K562 (cell line): ENCODE measurements around the gene KIAA1614. TPM values are rescaled to one million over a fixed set of nuclear protein-coding genes. Genes with fewer than 3 reads are reported as not detected.

Experiments used
- ATAC-seq: fragments of 200-7000 bp; cut with Tn5 transposase; 3 replicates; pipeline ENCODE4 v1.9.1; 2020; ENCODE audit warnings: moderate library complexity
- BruUV-seq: library from RNA; stranded (reverse); fragments of 400-500 nt; replicated peaks from 2 replicates; lab custom pipeline; 2021; lab: Mats Ljungman, UMichigan
- CTCF ChIA-PET: fragments of 300-600 bp; formaldehyde crosslinking; extraction: SDS; loops from one replicate; lab custom pipeline; 2021; ENCODE audit warnings: low intra/inter-chr PET ratio; lab: Yijun Ruan, JAX
- POLR2A ChIA-PET: fragments of 300-600, 350-650 bp; sonication (Branson Sonifier 250); formaldehyde crosslinking; extraction: SDS; loops from one replicate; lab custom pipeline; 2021; ENCODE audit warnings: antibody characterized with exemption, inconsistent platforms; lab: Yijun Ruan, JAX
- DNase-seq, 4 experiments: peaks; one replicate each; pipeline versions ENCODE4 v3.0.0 to v3.0.0-alpha.2; 2011 to 2018; ENCODE audit warnings: low spot score in 3 of 4, mixed read lengths in 3 of 4; ENCODE audit errors: extremely low read depth in 1 of 4
- FAIRE-seq: peaks from 2 replicates; lab custom pipeline; 2011; peaks lifted over from hg19 to GRCh38; lab: Jason Lieb, UNC
- H2AFZ ChIP-seq: 2 replicates; pipeline ENCODE4 v1.6.0; 2011; ENCODE audit warnings: low read depth, low read length, control low read depth, inconsistent platforms
- H3K27ac ChIP-seq: fragments of 200-600 bp; 3 replicates; pipeline ENCODE4 v1.8.0; 2011; ENCODE audit warnings: low read depth, mild to moderate bottlenecking, control low read depth, inconsistent platforms, low read length, moderate library complexity, mixed read lengths; ENCODE audit errors: extremely low read depth
- H3K27me3 ChIP-seq, 2 experiments: fragments of 300-600 bp in 1 of 2; 2 replicates in 1 of 2; 3 replicates in 1 of 2; pipeline versions ENCODE4 v1.6.0 to v1.8.0; 2011; ENCODE audit warnings: inconsistent platforms in 2 of 2, low read length in 2 of 2, mild to moderate bottlenecking in 1 of 2, mixed read lengths in 1 of 2, moderate library complexity in 1 of 2; ENCODE audit not compliant: control insufficient read depth in 2 of 2, insufficient read depth in 2 of 2
- H3K36me3 ChIP-seq: fragments of 300-600 bp; 3 replicates; pipeline ENCODE4 v1.8.0; 2011; ENCODE audit warnings: mild to moderate bottlenecking, low read length, inconsistent platforms; ENCODE audit not compliant: control insufficient read depth, insufficient read depth
- H3K4me1 ChIP-seq, 2 experiments: fragments of 200-600 bp in 1 of 2; replicated peaks in 1 of 2; 2 replicates in 1 of 2; 3 replicates in 1 of 2; pipeline versions ENCODE4 v1.5.1 to v1.8.0; 2011; ENCODE audit warnings: inconsistent platforms in 2 of 2, low read length in 2 of 2, mild to moderate bottlenecking in 1 of 2, mixed read lengths in 1 of 2, moderate library complexity in 1 of 2; ENCODE audit not compliant: control insufficient read depth in 2 of 2, insufficient read depth in 2 of 2
- H3K4me2 ChIP-seq: 2 replicates; pipeline ENCODE4 v1.6.1; 2011; ENCODE audit warnings: low read length, control low read depth, inconsistent platforms, mixed read lengths; ENCODE audit not compliant: insufficient read depth
- H3K4me3 ChIP-seq: fragments of 200-600 bp; sonication (generic), shearing (Covaris generic); 2 replicates; pipeline ENCODE4 v1.5.1; 2016; ENCODE audit warnings: control low read depth, inconsistent platforms
- H3K79me2 ChIP-seq: fragments of 200-600 bp; 3 replicates; pipeline ENCODE4 v1.8.0; 2011; ENCODE audit warnings: low read length, inconsistent platforms; ENCODE audit not compliant: control insufficient read depth, insufficient read depth
- H3K9ac ChIP-seq, 2 experiments: 2 replicates each; pipeline versions ENCODE4 v1.6.0 to v1.6.1; 2011; ENCODE audit warnings: low read depth in 2 of 2, low read length in 2 of 2, control low read depth in 1 of 2, inconsistent platforms in 1 of 2, mild to moderate bottlenecking in 1 of 2, mixed read lengths in 1 of 2; ENCODE audit not compliant: insufficient read depth in 1 of 2
- H3K9me1 ChIP-seq: one replicate; pipeline ENCODE4 v1.6.0; 2011; ENCODE audit warnings: inconsistent platforms, mild to moderate bottlenecking, low read length, moderate library complexity; ENCODE audit not compliant: control insufficient read depth, insufficient read depth
- H3K9me3 ChIP-seq: replicated peaks from 2 replicates; pipeline ENCODE4 v1.5.1; 2011; ENCODE audit warnings: low read depth, low read length, inconsistent platforms; ENCODE audit not compliant: control insufficient read depth, insufficient read depth
- H4K20me1 ChIP-seq: replicated peaks from 2 replicates; pipeline ENCODE4 v1.6.1; 2011; ENCODE audit warnings: low read length, inconsistent platforms, mixed read lengths; ENCODE audit not compliant: control insufficient read depth, insufficient read depth
- KDM4B ChIP-seq, 2 experiments: fragments of 450-650 bp in 1 of 2; sonication (generic) in 1 of 2; IDR thresholded peaks; 2 replicates each; pipeline ENCODE4 v1.6.1; 2016 to 2017; ENCODE audit warnings: borderline replicate concordance in 2 of 2, antibody characterized with exemption in 1 of 2, low read depth in 1 of 2, mild to moderate bottlenecking in 1 of 2
- MCM7 ChIP-seq, 2 experiments: fragments of 450-650 bp; IDR thresholded peaks; 2 replicates each; pipeline ENCODE4 v1.6.1; 2016 to 2018
- SMARCE1 ChIP-seq: fragments of 450-650 bp; IDR thresholded peaks from 2 replicates; pipeline ENCODE4 v1.7.1; 2016; ENCODE audit warnings: mild to moderate bottlenecking
- SNRNP70 ChIP-seq: fragments of 200-400 bp; formaldehyde crosslinking; optimal IDR thresholded peaks from 2 replicates; pipeline ENCODE3; 2017; ENCODE audit warnings: low read depth, low read length
- TFAM ChIP-seq: fragments of 250-450 bp; sonication (Bioruptor Pico); conservative IDR thresholded peaks from 2 replicates; pipeline ENCODE4 v1.5.0; 2021; ENCODE audit warnings: mild to moderate bottlenecking, moderate library complexity
- ZC3H11A ChIP-seq: IDR thresholded peaks from 2 replicates; pipeline ENCODE4 v1.6.1; 2012; ENCODE audit warnings: low read depth, low read length, improper control_type of control experiment
- ZC3H8 ChIP-seq: fragments of 450-650 bp; IDR thresholded peaks from 2 replicates; pipeline ENCODE4 v1.6.1; 2017
- ZNF197 ChIP-seq: fragments of 200-800 bp; sonication (Bioruptor generic); IDR thresholded peaks from 2 replicates; pipeline ENCODE4 v1.6.1; 2016; ENCODE audit warnings: low read depth, missing genetic modification characterization, missing compliant biosample characterization
- ZNF324 ChIP-seq: fragments of 250-450 bp; sonication (Bioruptor Pico); IDR thresholded peaks from 2 replicates; pipeline ENCODE4 v1.4.0; 2020; ENCODE audit warnings: mild to moderate bottlenecking
- WGBS: fragments of 100-300 bp; shearing (Covaris generic); methylation state at CpG from one replicate; pipeline ENCODE4 v1.1.6; 2016; ENCODE audit warnings: low coverage, mixed read lengths; ENCODE audit not compliant: insufficient coverage; ENCODE audit errors: missing lambda C conversion rate; 5-methylcytosine and 5-hydroxymethylcytosine counted together
- in situ Hi-C: fragments of 300-500 bp; cut with MboI; formaldehyde crosslinking; loops from 4 replicates; pipeline ENCODE4 v1.15.0; 2018; ENCODE audit warnings: inconsistent platforms, mixed read lengths
- intact Hi-C: fragments of 100-400 bp; cut with micrococcal nuclease; formaldehyde crosslinking; loops from 2 replicates; pipeline ENCODE4 v1.14.2; 2022
- polyA plus RNA-seq, 8 experiments: library from polyadenylated mRNA; depleted of rRNA in 4 of 8; stranded (reverse) in 5 of 8; unstranded in 3 of 8; fragments of >200 nt; fragmentation: Nextera tagmentation in 2 of 8; fragmentation: Illumina TruSeq in 1 of 8; extraction: Ambion mirVana in 2 of 8; extraction: Trizol in 1 of 8; gene quantifications; 2 replicates each; pipeline versions ENCODE4 v1.2.1 to v1.2.3, GENCODE V29; 2011 to 2014; ENCODE audit warnings: inconsistent platforms in 1 of 8, missing spikeins in 1 of 8
- total RNA-seq, 7 experiments: library from RNA; depleted of rRNA in 6 of 7; stranded (reverse); fragments of >200 nt in 6 of 7; fragmentation: Illumina TruSeq in 2 of 7; extraction: Trizol in 2 of 7; gene quantifications; 2 replicates each; pipeline versions ENCODE4 v1.2.1 to v1.2.3, GENCODE V29; 2011 to 2021; ENCODE audit warnings: low replicate concordance in 1 of 7
- TF ChIP-seq, protein P1 (sequence below): fragments of 450-650 bp; formaldehyde crosslinking; IDR thresholded peaks from 2 replicates; pipeline ENCODE4 v1.4.0; 2022; ENCODE audit warnings: missing genetic modification characterization
- TF ChIP-seq, protein P2 (sequence below), 2 experiments: fragments of 450-650 bp in 1 of 2; sonication (generic) in 1 of 2; formaldehyde crosslinking; conservative IDR thresholded peaks; 2 replicates each; pipeline versions ENCODE4 v1.4.0 to v1.8.1; 2020 to 2022; ENCODE audit warnings: mild to moderate bottlenecking in 1 of 2, missing genetic modification reagents in 1 of 2
- TF ChIP-seq, protein P3 (sequence below): sonication (generic); formaldehyde crosslinking; IDR thresholded peaks from 2 replicates; pipeline ENCODE4 v1.4.0; 2020; ENCODE audit warnings: mild to moderate bottlenecking, missing genetic modification reagents
- TF ChIP-seq, protein P4 (sequence below): fragments of 450-650 bp; formaldehyde crosslinking; conservative IDR thresholded peaks from 2 replicates; pipeline ENCODE4 v1.4.0; 2022; ENCODE audit warnings: mild to moderate bottlenecking, missing genetic modification characterization
- TF ChIP-seq, protein P5 (sequence below): fragments of 250-450 bp; sonication (Bioruptor Pico); IDR thresholded peaks from 2 replicates; pipeline ENCODE4 v1.8.0; 2021; ENCODE audit warnings: mild to moderate bottlenecking, moderate library complexity

Gene KIAA1614
- total and polyA plus RNA-seq, 9 of the 15 experiments (the other 6 are each of a cell fraction or from before 2014, with no cell fraction given) = 0.01 to 1.1 (median 0.15) TPM; not detected in 1

DNA sequence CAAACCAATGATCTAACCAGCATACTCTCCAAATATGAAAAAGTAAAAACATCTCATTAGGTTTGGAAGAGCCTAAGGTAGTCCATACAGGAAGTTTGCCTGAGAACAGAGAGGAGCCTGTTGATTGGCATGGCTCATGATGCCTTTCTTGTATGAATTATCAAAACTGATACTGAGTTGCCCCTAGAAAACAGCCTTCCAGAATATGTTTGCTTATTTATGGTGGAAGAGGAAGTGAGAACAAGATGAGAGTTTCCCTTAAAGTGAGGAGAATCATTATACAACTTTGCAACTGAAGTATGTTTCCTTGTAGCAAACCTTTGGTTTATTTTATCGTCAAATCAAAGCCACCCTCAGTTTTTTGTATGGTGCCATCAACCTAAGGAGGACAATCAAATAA, 23.8 kb upstream of the KIAA1614 start:
- H3K4me3 ChIP-seq = no peak overlapping the region
- no peaks in the 10 kb centered on the region for H3K27me3 ChIP-seq
- in situ Hi-C loops (no loop called here), intact Hi-C loops (no loop called here)
- no peaks in the 10 kb centered on the region for H3K9me3 ChIP-seq
- no peaks in the 10 kb centered on the region for H3K9me1 ChIP-seq
- FAIRE-seq (no peak), DNase-seq (no peak), ATAC-seq (no peak)
- TF ChIP-seq ZNF324 (no peak), TFAM (CRISPR knock-in tag) (no peak), ZC3H11A (no peak), KDM4B (IDR thresholded peaks at IDR 0.05; ENCODE audit: borderline replicate concordance in 2 of 2, low read depth in 1 of 2) (no peak), MCM7 (IDR thresholded peaks at IDR 0.05) (no peak), ZC3H8 (no peak), SMARCE1 (no peak), SNRNP70 (no peak), ZNF197 (CRISPR knock-in tag) (no peak)
- TF ChIP-seq, protein P1, sequence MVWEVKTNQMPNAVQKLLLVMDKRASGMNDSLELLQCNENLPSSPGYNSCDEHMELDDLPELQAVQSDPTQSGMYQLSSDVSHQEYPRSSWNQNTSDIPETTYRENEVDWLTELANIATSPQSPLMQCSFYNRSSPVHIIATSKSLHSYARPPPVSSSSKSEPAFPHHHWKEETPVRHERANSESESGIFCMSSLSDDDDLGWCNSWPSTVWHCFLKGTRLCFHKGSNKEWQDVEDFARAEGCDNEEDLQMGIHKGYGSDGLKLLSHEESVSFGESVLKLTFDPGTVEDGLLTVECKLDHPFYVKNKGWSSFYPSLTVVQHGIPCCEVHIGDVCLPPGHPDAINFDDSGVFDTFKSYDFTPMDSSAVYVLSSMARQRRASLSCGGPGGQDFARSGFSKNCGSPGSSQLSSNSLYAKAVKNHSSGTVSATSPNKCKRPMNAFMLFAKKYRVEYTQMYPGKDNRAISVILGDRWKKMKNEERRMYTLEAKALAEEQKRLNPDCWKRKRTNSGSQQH (CRISPR knock-in tag) = no peak
- TF ChIP-seq, protein P2, sequence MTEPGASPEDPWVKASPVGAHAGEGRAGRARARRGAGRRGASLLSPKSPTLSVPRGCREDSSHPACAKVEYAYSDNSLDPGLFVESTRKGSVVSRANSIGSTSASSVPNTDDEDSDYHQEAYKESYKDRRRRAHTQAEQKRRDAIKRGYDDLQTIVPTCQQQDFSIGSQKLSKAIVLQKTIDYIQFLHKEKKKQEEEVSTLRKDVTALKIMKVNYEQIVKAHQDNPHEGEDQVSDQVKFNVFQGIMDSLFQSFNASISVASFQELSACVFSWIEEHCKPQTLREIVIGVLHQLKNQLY (CRISPR knock-in tag; conservative IDR thresholded peaks at IDR 0.05) = no peak
- TF ChIP-seq, protein P3, sequence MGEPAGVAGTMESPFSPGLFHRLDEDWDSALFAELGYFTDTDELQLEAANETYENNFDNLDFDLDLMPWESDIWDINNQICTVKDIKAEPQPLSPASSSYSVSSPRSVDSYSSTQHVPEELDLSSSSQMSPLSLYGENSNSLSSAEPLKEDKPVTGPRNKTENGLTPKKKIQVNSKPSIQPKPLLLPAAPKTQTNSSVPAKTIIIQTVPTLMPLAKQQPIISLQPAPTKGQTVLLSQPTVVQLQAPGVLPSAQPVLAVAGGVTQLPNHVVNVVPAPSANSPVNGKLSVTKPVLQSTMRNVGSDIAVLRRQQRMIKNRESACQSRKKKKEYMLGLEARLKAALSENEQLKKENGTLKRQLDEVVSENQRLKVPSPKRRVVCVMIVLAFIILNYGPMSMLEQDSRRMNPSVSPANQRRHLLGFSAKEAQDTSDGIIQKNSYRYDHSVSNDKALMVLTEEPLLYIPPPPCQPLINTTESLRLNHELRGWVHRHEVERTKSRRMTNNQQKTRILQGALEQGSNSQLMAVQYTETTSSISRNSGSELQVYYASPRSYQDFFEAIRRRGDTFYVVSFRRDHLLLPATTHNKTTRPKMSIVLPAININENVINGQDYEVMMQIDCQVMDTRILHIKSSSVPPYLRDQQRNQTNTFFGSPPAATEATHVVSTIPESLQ (CRISPR knock-in tag) = no peak
- TF ChIP-seq, protein P4, sequence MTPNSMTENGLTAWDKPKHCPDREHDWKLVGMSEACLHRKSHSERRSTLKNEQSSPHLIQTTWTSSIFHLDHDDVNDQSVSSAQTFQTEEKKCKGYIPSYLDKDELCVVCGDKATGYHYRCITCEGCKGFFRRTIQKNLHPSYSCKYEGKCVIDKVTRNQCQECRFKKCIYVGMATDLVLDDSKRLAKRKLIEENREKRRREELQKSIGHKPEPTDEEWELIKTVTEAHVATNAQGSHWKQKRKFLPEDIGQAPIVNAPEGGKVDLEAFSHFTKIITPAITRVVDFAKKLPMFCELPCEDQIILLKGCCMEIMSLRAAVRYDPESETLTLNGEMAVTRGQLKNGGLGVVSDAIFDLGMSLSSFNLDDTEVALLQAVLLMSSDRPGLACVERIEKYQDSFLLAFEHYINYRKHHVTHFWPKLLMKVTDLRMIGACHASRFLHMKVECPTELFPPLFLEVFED = no peak
- TF ChIP-seq, protein P5, sequence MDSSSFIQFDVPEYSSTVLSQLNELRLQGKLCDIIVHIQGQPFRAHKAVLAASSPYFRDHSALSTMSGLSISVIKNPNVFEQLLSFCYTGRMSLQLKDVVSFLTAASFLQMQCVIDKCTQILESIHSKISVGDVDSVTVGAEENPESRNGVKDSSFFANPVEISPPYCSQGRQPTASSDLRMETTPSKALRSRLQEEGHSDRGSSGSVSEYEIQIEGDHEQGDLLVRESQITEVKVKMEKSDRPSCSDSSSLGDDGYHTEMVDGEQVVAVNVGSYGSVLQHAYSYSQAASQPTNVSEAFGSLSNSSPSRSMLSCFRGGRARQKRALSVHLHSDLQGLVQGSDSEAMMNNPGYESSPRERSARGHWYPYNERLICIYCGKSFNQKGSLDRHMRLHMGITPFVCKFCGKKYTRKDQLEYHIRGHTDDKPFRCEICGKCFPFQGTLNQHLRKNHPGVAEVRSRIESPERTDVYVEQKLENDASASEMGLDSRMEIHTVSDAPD (CRISPR knock-in tag) = no peak
- BruUV-seq = no TSS peak
- 100% methylated on average over 1 of the region's 1 CpG for WGBS
- H4K20me1 ChIP-seq = no peaks in the 10 kb centered on the region
- peaks cover 17% of the 10 kb centered on the region for H3K36me3 ChIP-seq
- no peak overlapping the region for H3K9ac ChIP-seq
- no peak overlapping the region for H3K27ac ChIP-seq
- ChIA-PET POLR2A (no interaction called here), CTCF (interaction anchor here (0.6 to 1.1 kb wide), 2 partner anchors 17 to 406 kb away, joined by 3 read pairs; no protein-coding TSS in a partner anchor)
- no peak overlapping the region for H2AFZ ChIP-seq
- no peak overlapping the region for H3K4me2 ChIP-seq
- no peaks in the 10 kb centered on the region for H3K79me2 ChIP-seq
- H3K4me1 ChIP-seq = no peaks in the 10 kb centered on the region
